GM19025 (cell line): Measurements from ENCODE around the gene FBLN1.

ENCODE experiments used
- ATAC-seq: cut with Tn5 transposase; IDR thresholded peaks from one replicate; pipeline ENCODE4 v1.9.1; 2021; ENCODE audit warnings: mild to moderate bottlenecking, low read depth, moderate library complexity; ENCODE audit not compliant: unreplicated experiment

Gene FBLN1

DNA sequence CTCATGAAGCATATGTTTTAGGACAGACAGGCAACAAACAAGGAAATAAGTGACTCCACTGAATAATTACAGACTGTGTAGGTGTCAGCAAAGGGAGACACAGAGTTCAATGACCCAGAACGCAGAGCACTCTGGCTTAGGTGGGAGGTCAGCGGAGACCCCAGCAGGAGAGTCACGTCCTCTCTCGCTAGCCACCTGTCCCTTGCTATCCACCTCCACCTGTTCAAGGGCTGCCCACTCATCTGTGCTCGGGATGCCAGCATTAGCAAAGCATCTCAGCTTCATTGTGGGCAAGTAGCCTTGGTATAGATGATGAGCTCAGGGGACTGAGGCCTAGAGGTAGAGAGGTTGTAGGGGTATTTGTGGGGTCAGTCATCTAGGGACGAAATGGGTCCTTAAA lies 147.1 kb downstream of the FBLN1 start:
- ATAC-seq = no peak

DNA sequence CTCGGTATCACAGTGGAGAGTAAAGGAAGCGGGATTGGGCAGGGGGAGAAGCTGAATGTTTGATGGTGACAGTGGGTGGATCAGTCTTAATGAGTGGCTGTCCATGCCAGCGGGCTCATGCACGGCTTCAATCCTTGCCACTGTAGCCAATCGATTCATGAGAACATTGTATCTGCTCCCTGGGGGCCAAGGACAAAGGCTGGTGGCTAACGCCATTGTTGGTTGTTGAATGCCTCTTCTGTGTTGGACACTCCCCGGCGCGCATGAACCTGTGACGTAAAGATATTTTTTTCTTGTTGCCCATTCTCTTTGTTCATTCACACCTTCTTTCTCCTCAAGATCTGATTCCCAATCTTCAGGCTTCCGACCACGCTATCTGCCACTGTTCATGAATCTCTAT lies 148.0 kb downstream of the FBLN1 start:
- ATAC-seq = no peak
